ENCODE data around the gene PLD4.
"Not testable (repeated sequence)": the region's sequence is repeated elsewhere in the genome, so short reads cannot be mapped to it uniquely, and the experiment has no call there.

The PLD4 gene

GRCh38 chr14:104886690-104887622, 37.7 kb upstream of the PLD4 start:
- no peak for DNase-seq

- no peak for DNase-seq
Observed at GRCh38 chr14:104887623-104888488, 36.8 kb upstream of the PLD4 start.

- DNase-seq = no peak
Observed at GRCh38 chr14:104888489-104889374, 35.9 kb upstream of the PLD4 start.

- no peak for DNase-seq
Observed at GRCh38 chr14:104889375-104889757, 35.3 kb upstream of the PLD4 start.

- DNase-seq = not testable (repeated sequence)
Observed at GRCh38 chr14:104890292-104890691, 34.4 kb upstream of the PLD4 start.

- no peak for DNase-seq
Observed at GRCh38 chr14:104891121-104891551, 33.5 kb upstream of the PLD4 start.

- DNase-seq = no peak
Observed at GRCh38 chr14:104891664-104892530, 32.8 kb upstream of the PLD4 start.

- no peak for DNase-seq
Observed at GRCh38 chr14:104892531-104893434, 31.9 kb upstream of the PLD4 start.

- no peak for DNase-seq
Observed at GRCh38 chr14:104893435-104894207, 31.1 kb upstream of the PLD4 start.

- no peak for DNase-seq
Observed at GRCh38 chr14:104894331-104895206, 30.1 kb upstream of the PLD4 start.

- no peak for DNase-seq
Observed at GRCh38 chr14:104895207-104895785, 29.4 kb upstream of the PLD4 start.

GRCh38 chr14:104895786-104896661, 28.7 kb upstream of the PLD4 start:
- DNase-seq = no peak

GRCh38 chr14:104897330-104898194, 27.1 kb upstream of the PLD4 start:
- DNase-seq = no peak

GRCh38 chr14:104898195-104898558, 26.5 kb upstream of the PLD4 start:
- no peak for DNase-seq

- DNase-seq = no peak
Observed at GRCh38 chr14:104898870-104899510, 25.7 kb upstream of the PLD4 start.

GRCh38 chr14:104899781-104900180, 24.9 kb upstream of the PLD4 start:
- DNase-seq = no peak

Measured in AML-193 (cell line).